Measurements from ENCODE around the gene PTPRN2. TPM values are rescaled to one million over a fixed set of nuclear protein-coding genes. Genes with fewer than 3 reads are reported as not detected.

The PTPRN2 gene
- polyA plus RNA-seq, 1 of the 3 experiments (the other 2 are of a cell fraction), result 4.0 TPM

- H3K36me3 ChIP-seq (replicated peaks in 1 of 2; ENCODE audit: control insufficient read depth in 1 of 2, insufficient read depth in 2 of 2, low read length in 1 of 2), result no peaks in the 10 kb centered on the region
- H3K27ac ChIP-seq (ENCODE audit: low read depth in 2 of 2, low read length in 1 of 2), result no peak overlapping the region
- H3K27me3 ChIP-seq (ENCODE audit: insufficient read depth), result no peaks in the 10 kb centered on the region
- no peaks in the 10 kb centered on the region for H3K9me2 ChIP-seq
- DNase-seq, result no peak
- TF ChIP-seq SMC3 (IDR thresholded peaks at IDR 0.05; ENCODE audit: low read depth, low read length) (no peak), TAF1 (IDR thresholded peaks at IDR 0.05; ENCODE audit: borderline replicate concordance, low read depth, low read length) (no peak), FOXM1 (IDR thresholded peaks at IDR 0.05; ENCODE audit: low read depth) (no peak), EZH2phosphoT487 (IDR thresholded peaks at IDR 0.05; ENCODE audit: borderline replicate concordance, low read depth) (no peak), TEAD4 (IDR thresholded peaks at IDR 0.05; ENCODE audit: borderline replicate concordance, insufficient read depth) (no peak), FOXJ3 (CRISPR knock-in tag; IDR thresholded peaks at IDR 0.05) (no peak), MEF2A (IDR thresholded peaks at IDR 0.05; ENCODE audit: borderline replicate concordance, low read depth) (no peak), TCF12 (IDR thresholded peaks at IDR 0.05) (no peak), RFX5 (IDR thresholded peaks at IDR 0.05; ENCODE audit: low read length) (no peak), MXI1 (IDR thresholded peaks at IDR 0.05; ENCODE audit: low read depth, low read length) (no peak), USF2 (IDR thresholded peaks at IDR 0.05; ENCODE audit: borderline replicate concordance, low read depth, low read length) (no peak), EP300 (IDR thresholded peaks at IDR 0.05; ENCODE audit: borderline replicate concordance in 1 of 2, low read depth in 1 of 2, low read length in 1 of 2) (no peak), YY1 (IDR thresholded peaks at IDR 0.05; ENCODE audit: low read depth) (no peak), FOSL2 (IDR thresholded peaks at IDR 0.05; ENCODE audit: borderline replicate concordance, low read depth) (no peak), JUND (IDR thresholded peaks at IDR 0.05) (no peak), CTCF (IDR thresholded peaks at IDR 0.05) (no peak), GATA2 (CRISPR knock-in tag; IDR thresholded peaks at IDR 0.05) (no peak)
- no peak overlapping the region for H2AFZ ChIP-seq (ENCODE audit: low read depth)
- no peaks in the 10 kb centered on the region for H4K20me1 ChIP-seq (ENCODE audit: insufficient read depth)
- no peak overlapping the region for H3K9ac ChIP-seq
- H3K4me2 ChIP-seq, result no peak overlapping the region
- peaks cover 0 to 18% of the 10 kb centered on the region in 2 experiments; a peak in 1 of 4 replicates for H3K4me1 ChIP-seq (ENCODE audit: control insufficient read depth in 1 of 2, insufficient read depth in 2 of 2, low read depth in 1 of 2, low read length in 1 of 2)
- ChIA-PET CTCF (no interaction called here), POLR2A (no interaction called here)
- no peaks in the 10 kb centered on the region; the same call in 1 of the 2 replicates for H3K9me3 ChIP-seq
- H3K4me3 ChIP-seq (ENCODE audit: low read depth in 2 of 2, low read length in 1 of 2), result no peak overlapping the region
- H3F3A ChIP-seq (replicated peaks; ENCODE audit: insufficient read depth), result no peaks in the 10 kb centered on the region
- 57% methylated on average over 24 of the region's 24 CpGs for WGBS (ENCODE audit: low lambda C conversion rate)
- no peaks in the 10 kb centered on the region for H3K79me2 ChIP-seq (ENCODE audit: insufficient read depth)
Measured at GRCh38 chr7:158400601-158401225, 186.9 kb downstream of the PTPRN2 start.
